ENCODE measurements around the gene NKG7.

The NKG7 gene

DNA sequence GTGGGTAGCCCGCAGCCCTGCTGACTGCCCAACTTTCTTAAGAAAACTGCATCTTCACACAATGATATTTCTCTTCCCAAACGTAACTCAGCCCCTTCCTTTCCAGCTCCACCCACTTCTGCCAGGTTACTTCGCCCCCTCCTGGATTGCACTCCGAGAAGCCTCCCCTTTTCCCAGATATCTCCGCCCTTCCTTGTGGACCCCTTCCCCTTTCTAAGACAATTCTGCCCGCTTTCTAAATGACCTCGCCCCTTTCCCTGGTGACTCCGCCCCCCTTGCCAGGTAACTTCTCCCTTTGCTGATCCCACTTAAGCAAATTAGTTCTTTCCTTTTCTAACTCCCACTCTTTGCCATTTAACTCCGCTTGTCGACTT is 33.2 kb downstream of the NKG7 start:
- no peak for TF ChIP-seq SNAI2 (CRISPR knock-in tag; IDR thresholded peaks at IDR 0.05)
- TF ChIP-seq ZFP30 (CRISPR knock-in tag; IDR thresholded peaks at IDR 0.05), result no peak
- no peak for TF ChIP-seq ZFP3 (CRISPR knock-in tag; IDR thresholded peaks at IDR 0.05)
- TF ChIP-seq RARB (CRISPR knock-in tag; IDR thresholded peaks at IDR 0.05), result no peak
- no peak for TF ChIP-seq ZNF565 (CRISPR knock-in tag; conservative IDR thresholded peaks at IDR 0.05; ENCODE audit: low read depth)
- TF ChIP-seq OSR1 (CRISPR knock-in tag; IDR thresholded peaks at IDR 0.05), result no peak
- TF ChIP-seq ESRRG (CRISPR knock-in tag; IDR thresholded peaks at IDR 0.05), result no peak
- peak; percentile 18 for ATAC-seq

DNA sequence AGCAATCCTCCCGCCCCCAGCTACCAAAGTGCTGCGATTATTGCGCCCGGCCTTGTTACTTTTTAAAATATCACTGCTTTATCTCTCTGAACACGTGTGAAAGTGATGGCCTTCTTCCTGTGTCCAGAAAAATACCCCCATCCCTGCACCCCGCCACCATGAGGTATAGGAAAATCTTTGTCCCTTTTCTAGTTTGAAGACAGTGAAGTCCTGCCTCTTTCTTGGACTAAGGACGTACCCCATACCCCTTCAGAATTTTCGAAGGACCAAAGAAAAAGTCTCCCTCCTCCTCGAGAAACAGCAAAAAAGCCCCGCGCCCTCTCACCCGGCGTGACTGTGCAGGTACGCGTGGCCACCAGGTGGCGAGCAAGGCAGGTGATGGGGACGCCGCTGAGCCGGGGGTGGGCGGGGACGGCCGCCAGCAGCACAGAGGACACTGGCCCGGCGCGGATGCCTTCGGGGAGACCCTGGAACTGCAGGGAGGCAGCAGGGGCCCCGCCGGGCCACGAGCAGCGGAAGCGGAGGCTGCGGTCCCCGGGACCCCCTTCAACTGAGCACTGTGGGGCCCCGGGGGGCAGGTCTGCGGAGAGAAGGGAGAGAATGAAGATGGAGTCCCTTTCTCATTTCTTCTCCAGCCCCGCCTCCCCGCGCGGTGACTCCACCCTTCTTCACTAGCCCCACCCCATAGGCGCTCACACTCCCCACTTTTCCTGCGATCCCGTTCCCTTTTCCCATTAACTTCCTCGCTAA is 33.7 kb downstream of the NKG7 start:
- TF ChIP-seq ISL1 (CRISPR knock-in tag; IDR thresholded peaks at IDR 0.05), result no peak
- ATAC-seq, result peak; percentile 89

DNA sequence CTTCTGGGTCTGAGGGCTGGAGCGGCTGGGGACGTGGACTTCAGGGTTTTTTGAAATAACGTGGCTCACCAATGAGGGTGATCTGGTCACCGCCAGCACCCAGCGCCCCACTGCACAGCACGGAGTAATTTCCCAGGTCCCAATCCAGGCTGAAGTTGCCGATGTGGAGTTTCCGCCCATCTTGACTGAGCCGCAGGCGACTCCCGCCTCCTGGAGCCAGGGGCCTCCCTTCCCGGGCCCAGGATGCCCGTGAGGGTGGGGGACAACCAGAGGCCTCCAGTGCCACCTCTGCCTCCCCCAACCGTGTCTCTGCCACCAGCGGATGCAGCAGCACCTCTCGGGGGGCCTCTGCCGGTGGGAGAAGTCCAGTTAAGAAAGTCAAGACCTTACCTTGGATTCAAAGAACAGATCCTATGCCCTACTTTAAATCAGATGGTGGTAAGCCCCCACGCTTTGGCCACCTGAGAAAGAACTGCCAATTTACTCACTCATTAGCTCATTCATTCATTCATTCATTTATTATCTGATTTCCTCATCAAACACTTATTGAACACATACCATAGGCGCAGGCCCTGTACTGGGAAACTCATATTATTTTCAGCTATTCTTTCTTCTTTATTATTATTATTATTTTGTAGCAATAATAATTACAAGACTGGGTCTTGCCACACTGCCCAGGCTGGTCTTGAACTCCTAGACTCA is 34.4 kb downstream of the NKG7 start:
- no peak for ATAC-seq
- TF ChIP-seq GLIS3 (CRISPR knock-in tag; IDR thresholded peaks at IDR 0.05) (no peak), SNAI2 (CRISPR knock-in tag; IDR thresholded peaks at IDR 0.05) (no peak), ISL1 (CRISPR knock-in tag; IDR thresholded peaks at IDR 0.05) (no peak), ESRRG (CRISPR knock-in tag; IDR thresholded peaks at IDR 0.05) (no peak), PPARA (CRISPR knock-in tag; IDR thresholded peaks at IDR 0.05; ENCODE audit: borderline replicate concordance) (no peak), TOX (CRISPR knock-in tag; IDR thresholded peaks at IDR 0.05; ENCODE audit: borderline replicate concordance) (no peak), ZNF8 (CRISPR knock-in tag; IDR thresholded peaks at IDR 0.05) (no peak), ZNF70 (CRISPR knock-in tag; IDR thresholded peaks at IDR 0.05) (no peak)
- TF ChIP-seq, protein P1, sequence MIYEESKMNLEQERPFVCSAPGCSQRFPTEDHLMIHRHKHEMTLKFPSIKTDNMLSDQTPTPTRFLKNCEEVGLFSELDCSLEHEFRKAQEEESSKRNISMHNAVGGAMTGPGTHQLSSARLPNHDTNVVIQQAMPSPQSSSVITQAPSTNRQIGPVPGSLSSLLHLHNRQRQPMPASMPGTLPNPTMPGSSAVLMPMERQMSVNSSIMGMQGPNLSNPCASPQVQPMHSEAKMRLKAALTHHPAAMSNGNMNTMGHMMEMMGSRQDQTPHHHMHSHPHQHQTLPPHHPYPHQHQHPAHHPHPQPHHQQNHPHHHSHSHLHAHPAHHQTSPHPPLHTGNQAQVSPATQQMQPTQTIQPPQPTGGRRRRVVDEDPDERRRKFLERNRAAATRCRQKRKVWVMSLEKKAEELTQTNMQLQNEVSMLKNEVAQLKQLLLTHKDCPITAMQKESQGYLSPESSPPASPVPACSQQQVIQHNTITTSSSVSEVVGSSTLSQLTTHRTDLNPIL (CRISPR knock-in tag; IDR thresholded peaks at IDR 0.05; ENCODE audit: low read depth), result no peak
- TF ChIP-seq, protein P2, sequence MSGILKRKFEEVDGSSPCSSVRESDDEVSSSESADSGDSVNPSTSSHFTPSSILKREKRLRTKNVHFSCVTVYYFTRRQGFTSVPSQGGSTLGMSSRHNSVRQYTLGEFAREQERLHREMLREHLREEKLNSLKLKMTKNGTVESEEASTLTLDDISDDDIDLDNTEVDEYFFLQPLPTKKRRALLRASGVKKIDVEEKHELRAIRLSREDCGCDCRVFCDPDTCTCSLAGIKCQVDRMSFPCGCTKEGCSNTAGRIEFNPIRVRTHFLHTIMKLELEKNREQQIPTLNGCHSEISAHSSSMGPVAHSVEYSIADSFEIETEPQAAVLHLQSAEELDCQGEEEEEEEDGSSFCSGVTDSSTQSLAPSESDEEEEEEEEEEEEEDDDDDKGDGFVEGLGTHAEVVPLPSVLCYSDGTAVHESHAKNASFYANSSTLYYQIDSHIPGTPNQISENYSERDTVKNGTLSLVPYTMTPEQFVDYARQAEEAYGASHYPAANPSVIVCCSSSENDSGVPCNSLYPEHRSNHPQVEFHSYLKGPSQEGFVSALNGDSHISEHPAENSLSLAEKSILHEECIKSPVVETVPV (CRISPR knock-in tag; IDR thresholded peaks at IDR 0.05), result no peak

DNA sequence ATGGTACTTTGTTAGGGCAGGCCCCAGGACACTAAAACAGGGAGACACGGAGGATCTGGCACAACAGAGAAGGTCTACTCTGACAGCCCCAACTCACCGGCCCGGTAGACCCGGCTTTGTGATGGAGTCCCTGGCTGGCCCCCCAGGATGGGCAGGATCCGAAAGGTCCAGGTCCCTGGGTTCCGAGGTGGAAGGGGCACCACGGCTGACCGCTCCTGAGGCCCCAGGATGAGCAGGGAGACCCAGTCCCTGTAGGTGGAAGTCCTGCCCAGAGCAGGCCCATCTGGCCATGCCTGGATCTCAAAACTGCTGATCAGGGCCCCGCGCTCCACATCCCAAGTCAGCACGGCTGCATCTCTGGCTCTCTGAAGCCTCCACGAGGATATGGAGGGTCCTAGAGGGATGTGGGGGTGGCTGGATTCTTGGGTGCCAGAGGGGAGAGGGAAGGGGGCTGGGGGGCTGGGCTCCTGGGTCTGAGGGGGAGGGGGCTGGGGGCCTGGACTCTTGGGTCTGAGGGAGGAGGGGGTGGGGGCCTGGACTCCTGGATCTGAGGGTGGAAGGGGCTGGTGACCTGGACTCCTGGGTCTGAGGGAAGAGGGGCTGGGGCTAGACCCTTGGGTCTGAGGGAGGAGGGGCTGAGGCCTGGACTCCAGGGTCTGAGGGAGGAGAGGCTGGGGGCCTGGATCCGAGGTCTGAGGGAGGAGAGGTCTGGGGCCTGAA is 35.2 kb downstream of the NKG7 start:
- no peak for ATAC-seq

More for the DNA sequence above, 35.2 kb downstream of the NKG7 start:
- TF ChIP-seq ZNF565 (CRISPR knock-in tag; conservative IDR thresholded peaks at IDR 0.05; ENCODE audit: low read depth), result no peak
- TF ChIP-seq TOX (CRISPR knock-in tag; IDR thresholded peaks at IDR 0.05; ENCODE audit: borderline replicate concordance), result no peak
- no peak for TF ChIP-seq TCF4 (CRISPR knock-in tag; IDR thresholded peaks at IDR 0.05; ENCODE audit: borderline replicate concordance)
- no peak for TF ChIP-seq ZFP30 (CRISPR knock-in tag; IDR thresholded peaks at IDR 0.05)
- TF ChIP-seq ZFP3 (CRISPR knock-in tag; IDR thresholded peaks at IDR 0.05), result no peak
- TF ChIP-seq RARB (CRISPR knock-in tag; IDR thresholded peaks at IDR 0.05), result no peak
- TF ChIP-seq BACH2 (CRISPR knock-in tag; IDR thresholded peaks at IDR 0.05; ENCODE audit: borderline replicate concordance), result no peak
- no peak for TF ChIP-seq GLIS3 (CRISPR knock-in tag; IDR thresholded peaks at IDR 0.05)
- TF ChIP-seq, protein P3, sequence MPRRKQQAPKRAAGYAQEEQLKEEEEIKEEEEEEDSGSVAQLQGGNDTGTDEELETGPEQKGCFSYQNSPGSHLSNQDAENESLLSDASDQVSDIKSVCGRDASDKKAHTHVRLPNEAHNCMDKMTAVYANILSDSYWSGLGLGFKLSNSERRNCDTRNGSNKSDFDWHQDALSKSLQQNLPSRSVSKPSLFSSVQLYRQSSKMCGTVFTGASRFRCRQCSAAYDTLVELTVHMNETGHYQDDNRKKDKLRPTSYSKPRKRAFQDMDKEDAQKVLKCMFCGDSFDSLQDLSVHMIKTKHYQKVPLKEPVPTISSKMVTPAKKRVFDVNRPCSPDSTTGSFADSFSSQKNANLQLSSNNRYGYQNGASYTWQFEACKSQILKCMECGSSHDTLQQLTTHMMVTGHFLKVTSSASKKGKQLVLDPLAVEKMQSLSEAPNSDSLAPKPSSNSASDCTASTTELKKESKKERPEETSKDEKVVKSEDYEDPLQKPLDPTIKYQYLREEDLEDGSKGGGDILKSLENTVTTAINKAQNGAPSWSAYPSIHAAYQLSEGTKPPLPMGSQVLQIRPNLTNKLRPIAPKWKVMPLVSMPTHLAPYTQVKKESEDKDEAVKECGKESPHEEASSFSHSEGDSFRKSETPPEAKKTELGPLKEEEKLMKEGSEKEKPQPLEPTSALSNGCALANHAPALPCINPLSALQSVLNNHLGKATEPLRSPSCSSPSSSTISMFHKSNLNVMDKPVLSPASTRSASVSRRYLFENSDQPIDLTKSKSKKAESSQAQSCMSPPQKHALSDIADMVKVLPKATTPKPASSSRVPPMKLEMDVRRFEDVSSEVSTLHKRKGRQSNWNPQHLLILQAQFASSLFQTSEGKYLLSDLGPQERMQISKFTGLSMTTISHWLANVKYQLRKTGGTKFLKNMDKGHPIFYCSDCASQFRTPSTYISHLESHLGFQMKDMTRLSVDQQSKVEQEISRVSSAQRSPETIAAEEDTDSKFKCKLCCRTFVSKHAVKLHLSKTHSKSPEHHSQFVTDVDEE (CRISPR knock-in tag; IDR thresholded peaks at IDR 0.05), result no peak
- TF ChIP-seq, protein P4, sequence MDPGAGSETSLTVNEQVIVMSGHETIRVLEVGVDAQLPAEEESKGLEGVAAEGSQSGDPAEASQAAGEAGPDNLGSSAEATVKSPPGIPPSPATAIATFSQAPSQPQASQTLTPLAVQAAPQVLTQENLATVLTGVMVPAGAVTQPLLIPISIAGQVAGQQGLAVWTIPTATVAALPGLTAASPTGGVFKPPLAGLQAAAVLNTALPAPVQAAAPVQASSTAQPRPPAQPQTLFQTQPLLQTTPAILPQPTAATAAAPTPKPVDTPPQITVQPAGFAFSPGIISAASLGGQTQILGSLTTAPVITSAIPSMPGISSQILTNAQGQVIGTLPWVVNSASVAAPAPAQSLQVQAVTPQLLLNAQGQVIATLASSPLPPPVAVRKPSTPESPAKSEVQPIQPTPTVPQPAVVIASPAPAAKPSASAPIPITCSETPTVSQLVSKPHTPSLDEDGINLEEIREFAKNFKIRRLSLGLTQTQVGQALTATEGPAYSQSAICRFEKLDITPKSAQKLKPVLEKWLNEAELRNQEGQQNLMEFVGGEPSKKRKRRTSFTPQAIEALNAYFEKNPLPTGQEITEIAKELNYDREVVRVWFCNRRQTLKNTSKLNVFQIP (CRISPR knock-in tag; IDR thresholded peaks at IDR 0.05; ENCODE audit: borderline replicate concordance, low read depth), result no peak
- TF ChIP-seq OSR1 (CRISPR knock-in tag; IDR thresholded peaks at IDR 0.05), result no peak
- no peak for TF ChIP-seq ISL1 (CRISPR knock-in tag; IDR thresholded peaks at IDR 0.05)
- TF ChIP-seq, protein P5, sequence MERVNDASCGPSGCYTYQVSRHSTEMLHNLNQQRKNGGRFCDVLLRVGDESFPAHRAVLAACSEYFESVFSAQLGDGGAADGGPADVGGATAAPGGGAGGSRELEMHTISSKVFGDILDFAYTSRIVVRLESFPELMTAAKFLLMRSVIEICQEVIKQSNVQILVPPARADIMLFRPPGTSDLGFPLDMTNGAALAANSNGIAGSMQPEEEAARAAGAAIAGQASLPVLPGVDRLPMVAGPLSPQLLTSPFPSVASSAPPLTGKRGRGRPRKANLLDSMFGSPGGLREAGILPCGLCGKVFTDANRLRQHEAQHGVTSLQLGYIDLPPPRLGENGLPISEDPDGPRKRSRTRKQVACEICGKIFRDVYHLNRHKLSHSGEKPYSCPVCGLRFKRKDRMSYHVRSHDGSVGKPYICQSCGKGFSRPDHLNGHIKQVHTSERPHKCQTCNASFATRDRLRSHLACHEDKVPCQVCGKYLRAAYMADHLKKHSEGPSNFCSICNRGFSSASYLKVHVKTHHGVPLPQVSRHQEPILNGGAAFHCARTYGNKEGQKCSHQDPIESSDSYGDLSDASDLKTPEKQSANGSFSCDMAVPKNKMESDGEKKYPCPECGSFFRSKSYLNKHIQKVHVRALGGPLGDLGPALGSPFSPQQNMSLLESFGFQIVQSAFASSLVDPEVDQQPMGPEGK (CRISPR knock-in tag; IDR thresholded peaks at IDR 0.05; ENCODE audit: borderline replicate concordance), result no peak
- TF ChIP-seq, protein P2 (CRISPR knock-in tag; IDR thresholded peaks at IDR 0.05), result no peak
